ENCODE data around the gene LRMDA. TPM values are rescaled to one million over a fixed set of nuclear protein-coding genes. Genes with fewer than 3 reads are reported as not detected.

Gene LRMDA
- total and polyA plus RNA-seq, 2 donors (not counting 3 experiments of a cell fraction or from before 2014, with no cell fraction given) = 9.7 to 18.0 TPM

DNA sequence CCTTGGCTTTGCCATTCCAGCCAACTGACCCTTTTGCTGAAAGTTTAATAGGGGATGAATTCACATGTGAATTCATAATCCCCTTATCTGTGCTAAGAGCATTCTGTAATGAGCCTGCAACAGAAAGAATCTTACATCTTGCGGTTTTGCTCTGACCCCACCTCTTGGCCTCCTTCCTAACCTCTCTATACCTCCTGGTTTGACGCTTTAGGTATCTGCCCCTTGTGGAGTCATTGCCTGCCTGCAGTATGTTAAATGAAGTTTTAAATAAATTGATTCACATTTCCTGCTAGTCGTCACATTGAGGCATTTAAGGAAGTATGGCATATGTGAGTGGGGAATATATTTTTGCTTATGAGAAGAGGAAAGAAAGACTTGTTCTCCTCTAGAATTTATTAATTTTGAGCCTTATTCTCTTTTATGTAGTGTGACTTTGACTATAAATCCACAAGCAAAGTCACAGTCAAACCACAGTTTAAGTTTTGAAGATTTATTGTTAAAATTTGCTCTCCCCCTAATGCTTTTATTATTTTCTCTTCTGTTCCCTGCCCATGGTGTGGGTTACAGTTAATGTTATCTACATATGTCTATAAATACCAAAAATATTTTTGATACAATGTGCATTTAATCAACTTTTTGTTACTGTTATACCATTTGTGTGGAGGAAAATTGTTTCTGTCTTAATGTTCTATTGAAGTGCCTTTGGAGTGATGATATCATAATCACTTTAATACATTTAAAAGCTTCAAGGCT lies 60.9 kb downstream of the LRMDA start:
- H3K9me3 ChIP-seq (replicated peaks; ENCODE audit: control insufficient read depth, insufficient read depth, low read length) = no peaks in the 10 kb centered on the region
- H3K9ac ChIP-seq (replicated peaks; ENCODE audit: extremely low read depth, insufficient read depth, low read length) = no peak overlapping the region
- FAIRE-seq = no peak
- CTCF ChIA-PET = no interaction called here
- no peak for DNase-seq (ENCODE audit: low read depth, low spot score)
- TF ChIP-seq JUN (IDR thresholded peaks at IDR 0.05; ENCODE audit: borderline replicate concordance, insufficient read depth, insufficient read length, low read depth) (no peak), MAX (IDR thresholded peaks at IDR 0.05; ENCODE audit: insufficient read depth, insufficient read length) (no peak), FOS (IDR thresholded peaks at IDR 0.05; ENCODE audit: borderline replicate concordance, insufficient read depth, low read length) (no peak), EZH2 (IDR thresholded peaks at IDR 0.05; ENCODE audit: borderline replicate concordance, low read depth, low read length, severe bottlenecking) (no peak), POLR2A (IDR thresholded peaks at IDR 0.05; ENCODE audit: low read depth, low read length) (no peak), CTCF (IDR thresholded peaks at IDR 0.05; ENCODE audit: extremely low read depth in 1 of 2, insufficient read depth in 1 of 2, low read depth in 1 of 2, low read length in 2 of 2) (no peak), MYC (IDR thresholded peaks at IDR 0.05; ENCODE audit: low read depth, low read length) (no peak), POLR2AphosphoS5 (IDR thresholded peaks at IDR 0.05; ENCODE audit: insufficient read depth, low read depth, low read length) (no peak), GATA2 (IDR thresholded peaks at IDR 0.05; ENCODE audit: insufficient read depth, insufficient read length, low read depth, low read length) (no peak)
- no peaks in the 10 kb centered on the region for H3K79me2 ChIP-seq (ENCODE audit: control insufficient read depth, insufficient read depth, low read length)
- no peaks in the 10 kb centered on the region for H4K20me1 ChIP-seq (replicated peaks; ENCODE audit: control insufficient read depth, extremely low read depth, insufficient read depth, low read length)
- no peaks in the 10 kb centered on the region for H3K36me3 ChIP-seq (ENCODE audit: control insufficient read depth in 2 of 2, extremely low read depth in 1 of 2, insufficient read depth in 2 of 2, low read length in 2 of 2)
- no peaks in the 10 kb centered on the region for H3K9me1 ChIP-seq (replicated peaks; ENCODE audit: control insufficient read depth, extremely low read depth, insufficient read depth, low read length)
- POLR2A ChIA-PET = no interaction called here
- H3K4me1 ChIP-seq (ENCODE audit: control insufficient read depth, extremely low read depth, insufficient read depth, low read length) = no peaks in the 10 kb centered on the region
- no peaks in the 10 kb centered on the region for H3K27me3 ChIP-seq (ENCODE audit: control insufficient read depth in 2 of 2, insufficient read depth in 2 of 2, low read length in 2 of 2)
- no peak overlapping the region for H3K27ac ChIP-seq (ENCODE audit: insufficient read depth, low read depth, low read length)
- no peak overlapping the region for H3K4me3 ChIP-seq (replicated peaks in 1 of 3; ENCODE audit: insufficient read depth in 1 of 3, low read depth in 1 of 3, low read length in 3 of 3)
- intact Hi-C loops (cut with micrococcal nuclease) (no loop called here), dilution Hi-C loops (cut with MboI; ENCODE audit: extremely low pct_ligation_motif_present, low sequenced_read_pairs) (no loop called here)
- BruUV-seq (replicated peaks) = no TSS peak
- no peak overlapping the region for H3K4me2 ChIP-seq (ENCODE audit: insufficient read depth, low read length)
- no peak overlapping the region for H2AFZ ChIP-seq (ENCODE audit: low read depth, low read length)
